Measurements from ENCODE around the gene RASA3.
A peak's percentile ranks its signal among the peaks of the same experiment; 100 is the strongest.

- peak in 1 of 2 donors; percentile 37 for TF ChIP-seq CTCF (conservative IDR thresholded peaks at IDR 0.05 in 1 of 2, IDR thresholded peaks at IDR 0.05 in 1 of 2; ENCODE audit: extremely low read depth in 1 of 2, insufficient read depth in 1 of 2, low read depth in 1 of 2, low read length in 2 of 2)
- no peak for TF ChIP-seq EZH2 (IDR thresholded peaks at IDR 0.05; ENCODE audit: borderline replicate concordance, low read length)
Measured at GRCh38 chr13:114151565-114152284, 19.3 kb upstream of the RASA3 start.
